Osteoblast (primary cell): ENCODE measurements around the gene P4HA1. TPM values are rescaled to one million over a fixed set of nuclear protein-coding genes. Genes with fewer than 3 reads are reported as not detected.

Experiments
- DNase-seq: peaks from one replicate; pipeline ENCODE4 v3.0.0; 2011; ENCODE audit warnings: low spot score, mixed read lengths; ENCODE audit not compliant: insufficient read length; ENCODE audit errors: missing footprints
- H2AFZ ChIP-seq: 2 replicates; pipeline ENCODE4 v1.6.0; 2011; ENCODE audit warnings: mild to moderate bottlenecking, low read length
- H3K27ac ChIP-seq: 2 replicates; pipeline ENCODE4 v1.5.1; 2011; ENCODE audit warnings: mild to moderate bottlenecking, low read depth, low read length, moderate library complexity
- H3K27me3 ChIP-seq: 2 replicates; pipeline ENCODE4 v1.6.0; 2012; ENCODE audit warnings: mild to moderate bottlenecking, control low read depth, inconsistent platforms, low read length, moderate library complexity; ENCODE audit not compliant: insufficient read depth
- H3K36me3 ChIP-seq: 2 replicates; pipeline ENCODE4 v1.5.1; 2011; ENCODE audit warnings: mild to moderate bottlenecking, low read length, control low read depth, moderate library complexity; ENCODE audit not compliant: insufficient read depth
- H3K4me1 ChIP-seq: 2 replicates; pipeline ENCODE4 v1.5.1; 2011; ENCODE audit warnings: mild to moderate bottlenecking, low read length, control low read depth, moderate library complexity; ENCODE audit not compliant: insufficient read depth
- H3K4me2 ChIP-seq: 2 replicates; pipeline ENCODE4 v1.6.0; 2011; ENCODE audit warnings: mild to moderate bottlenecking, low read length; ENCODE audit not compliant: insufficient read depth
- H3K4me3 ChIP-seq: fragments of 200-600 bp; sonication (generic); 3 replicates; pipeline ENCODE4 v1.5.1; 2012; ENCODE audit warnings: mild to moderate bottlenecking, low read length, inconsistent platforms; ENCODE audit not compliant: insufficient read depth
- H3K79me2 ChIP-seq: 2 replicates; pipeline ENCODE4 v1.6.0; 2012; ENCODE audit warnings: mild to moderate bottlenecking, low read length, control low read depth, inconsistent platforms; ENCODE audit not compliant: insufficient read depth
- H3K9me3 ChIP-seq: 2 replicates; pipeline ENCODE4 v1.5.1; 2011; ENCODE audit warnings: low read depth, low read length, control low read depth
- H4K20me1 ChIP-seq: 2 replicates; pipeline ENCODE4 v1.6.0; 2012; ENCODE audit warnings: mild to moderate bottlenecking, low read length, control low read depth; ENCODE audit not compliant: insufficient read depth
- CTCF ChIP-seq: IDR thresholded peaks from 2 replicates; pipeline ENCODE4 v1.5.1; 2011; ENCODE audit warnings: mild to moderate bottlenecking, low read depth, low read length, moderate library complexity; ENCODE audit errors: extremely low read depth
- total RNA-seq: library from RNA; depleted of rRNA; stranded (reverse); fragments of >200 nt; gene quantifications from 2 replicates; pipeline ENCODE4 v1.2.3, GENCODE V29; 2012

The P4HA1 gene
- total RNA-seq, 1 donor = 220 TPM

- H4K20me1 ChIP-seq = peaks cover 2% of the 10 kb centered on the region
Measured at GRCh38 chr10:73086816-73087215, 9.8 kb downstream of the P4HA1 start.

GRCh38 chr10:73084209-73084608 lies 12.5 kb downstream of the P4HA1 start:
- Histone ChIP-seq H3K27ac (no peak overlapping the region), H3K4me3 (no peak overlapping the region), H3K4me1 (peaks cover 24% of the 10 kb centered on the region), H3K36me3 (no peaks in the 10 kb centered on the region), H2AFZ (no peak overlapping the region), H3K4me2 (no peak overlapping the region), H3K9me3 (no peaks in the 10 kb centered on the region), H3K79me2 (peaks cover 79% of the 10 kb centered on the region), H3K27me3 (no peaks in the 10 kb centered on the region), H4K20me1 (peaks cover 2% of the 10 kb centered on the region)
- DNase-seq = no peak
- TF ChIP-seq CTCF = no peak

More at GRCh38 chr10:73086816-73087215, 9.8 kb downstream of the P4HA1 start:
- Histone ChIP-seq H2AFZ (no peak overlapping the region), H3K27me3 (no peaks in the 10 kb centered on the region), H3K4me3 (no peak overlapping the region), H3K36me3 (no peaks in the 10 kb centered on the region), H3K4me2 (no peak overlapping the region), H3K9me3 (no peaks in the 10 kb centered on the region), H3K27ac (no peak overlapping the region), H3K4me1 (peaks cover 24% of the 10 kb centered on the region), H3K79me2 (peaks cover 83% of the 10 kb centered on the region)
- no peak for TF ChIP-seq CTCF
- no peak for DNase-seq

GRCh38 chr10:73083221-73083620 lies 13.4 kb downstream of the P4HA1 start:
- Histone ChIP-seq H3K36me3 (no peaks in the 10 kb centered on the region), H2AFZ (no peak overlapping the region), H4K20me1 (peaks cover 2% of the 10 kb centered on the region), H3K4me1 (peaks cover 20% of the 10 kb centered on the region), H3K27ac (no peak overlapping the region), H3K4me2 (peak overlapping the region; percentile 74), H3K9me3 (no peaks in the 10 kb centered on the region), H3K4me3 (peak overlapping the region; percentile 4), H3K27me3 (no peaks in the 10 kb centered on the region), H3K79me2 (peaks cover 75% of the 10 kb centered on the region)
- no peak for TF ChIP-seq CTCF
- no peak for DNase-seq

GRCh38 chr10:73079779-73080541 lies 16.7 kb downstream of the P4HA1 start:
- DNase-seq = no peak
- H4K20me1 ChIP-seq = no peaks in the 10 kb centered on the region
- peaks cover 74% of the 10 kb centered on the region for H3K79me2 ChIP-seq
- no peak overlapping the region for H2AFZ ChIP-seq
- H3K27me3 ChIP-seq = no peaks in the 10 kb centered on the region
- peaks cover 28% of the 10 kb centered on the region for H3K4me1 ChIP-seq
- H3K4me2 ChIP-seq = no peak overlapping the region
- TF ChIP-seq CTCF = no peak
- no peaks in the 10 kb centered on the region for H3K9me3 ChIP-seq
- H3K27ac ChIP-seq = no peak overlapping the region
- H3K36me3 ChIP-seq = no peaks in the 10 kb centered on the region
- no peak overlapping the region for H3K4me3 ChIP-seq
